LNCaP clone FGC (cell line): ENCODE data around the gene CKMT2.

Source experiments
- DNase-seq: peaks from one replicate; pipeline ENCODE4 v3.0.0-alpha.2; 2011; ENCODE audit warnings: low read depth
- H3K4me3 ChIP-seq: 2 replicates; pipeline ENCODE4 v1.5.1; 2011; ENCODE audit warnings: mild to moderate bottlenecking, low read depth, low read length, control low read depth
- TF ChIP-seq, protein P1 (sequence below): IDR thresholded peaks from 2 replicates; pipeline ENCODE4 v1.5.1; 2012; ENCODE audit warnings: mild to moderate bottlenecking; ENCODE audit not compliant: control insufficient read depth, insufficient read depth; ENCODE audit errors: extremely low read depth

CKMT2 gene

DNA sequence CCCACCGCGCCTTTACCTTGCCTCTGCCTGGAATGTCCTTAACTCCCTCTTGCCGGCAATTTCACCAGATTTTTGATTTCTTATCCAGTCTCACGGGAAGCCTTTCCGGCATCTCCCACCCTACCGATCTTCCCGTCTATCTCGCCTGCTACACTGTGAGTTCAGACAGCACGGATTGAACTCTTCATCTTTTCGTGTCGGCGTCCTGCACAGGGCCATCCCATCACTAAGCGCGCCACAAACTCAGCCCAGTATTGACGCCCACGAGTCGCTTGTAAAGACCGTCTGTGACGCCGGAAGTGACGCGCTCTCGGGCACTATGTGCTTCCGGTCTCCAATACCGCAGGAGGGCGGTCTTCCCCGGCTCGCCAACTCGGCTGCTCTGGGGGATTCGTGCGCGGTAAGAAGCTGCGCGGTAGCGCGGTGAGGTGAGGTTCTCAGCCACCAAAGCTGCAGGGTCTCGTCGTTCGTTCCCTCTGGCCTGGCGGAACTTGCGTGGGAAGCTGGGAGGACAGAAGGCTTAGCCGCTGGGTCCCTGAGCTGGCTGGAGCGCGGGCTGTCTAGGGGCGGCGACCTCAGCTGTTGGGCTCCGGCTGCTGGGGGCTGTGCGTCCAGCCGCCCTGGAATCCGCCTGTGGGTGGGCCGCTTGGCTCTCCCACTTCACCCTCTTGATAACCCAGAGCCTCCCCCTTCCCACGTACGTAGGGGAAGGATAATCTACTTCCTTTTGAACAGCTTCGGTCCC, 68.3 kb downstream of the CKMT2 start, which contains the start of gene ZCCHC9:
Gene ZCCHC9 (plus strand): TSS at position 317 of the 745 bp plus-strand sequence. CDS start 3,171 bp downstream, outside the sequence.
- H3K4me3 ChIP-seq = peak within 1 kb of the TSS; percentile 91
- TF ChIP-seq, protein P1, sequence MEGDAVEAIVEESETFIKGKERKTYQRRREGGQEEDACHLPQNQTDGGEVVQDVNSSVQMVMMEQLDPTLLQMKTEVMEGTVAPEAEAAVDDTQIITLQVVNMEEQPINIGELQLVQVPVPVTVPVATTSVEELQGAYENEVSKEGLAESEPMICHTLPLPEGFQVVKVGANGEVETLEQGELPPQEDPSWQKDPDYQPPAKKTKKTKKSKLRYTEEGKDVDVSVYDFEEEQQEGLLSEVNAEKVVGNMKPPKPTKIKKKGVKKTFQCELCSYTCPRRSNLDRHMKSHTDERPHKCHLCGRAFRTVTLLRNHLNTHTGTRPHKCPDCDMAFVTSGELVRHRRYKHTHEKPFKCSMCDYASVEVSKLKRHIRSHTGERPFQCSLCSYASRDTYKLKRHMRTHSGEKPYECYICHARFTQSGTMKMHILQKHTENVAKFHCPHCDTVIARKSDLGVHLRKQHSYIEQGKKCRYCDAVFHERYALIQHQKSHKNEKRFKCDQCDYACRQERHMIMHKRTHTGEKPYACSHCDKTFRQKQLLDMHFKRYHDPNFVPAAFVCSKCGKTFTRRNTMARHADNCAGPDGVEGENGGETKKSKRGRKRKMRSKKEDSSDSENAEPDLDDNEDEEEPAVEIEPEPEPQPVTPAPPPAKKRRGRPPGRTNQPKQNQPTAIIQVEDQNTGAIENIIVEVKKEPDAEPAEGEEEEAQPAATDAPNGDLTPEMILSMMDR = peak; percentile 16; the same call in 1 of the 2 replicates
- peak; percentile 86 for DNase-seq

DNA sequence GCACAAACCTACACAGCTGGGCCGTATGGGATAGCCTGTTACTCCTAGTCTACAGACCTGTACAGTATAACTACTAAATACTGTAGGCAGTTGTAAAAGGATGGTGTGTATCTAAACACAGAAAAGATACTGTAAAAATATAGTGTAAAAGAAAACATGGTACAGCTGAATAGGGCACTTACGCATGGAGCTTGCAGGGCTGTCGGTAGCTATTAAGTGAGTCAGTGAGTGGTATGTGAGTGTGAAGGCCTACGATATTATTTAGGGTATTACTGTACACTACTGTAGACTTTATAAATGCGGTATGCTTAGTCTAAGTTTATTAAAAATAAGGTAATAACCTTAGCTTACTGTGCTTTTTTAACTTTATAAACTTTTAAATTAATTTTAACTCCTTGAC, 69.5 kb downstream of the CKMT2 start:
- TF ChIP-seq, protein P1 = no peak
- no peak for DNase-seq

DNA sequence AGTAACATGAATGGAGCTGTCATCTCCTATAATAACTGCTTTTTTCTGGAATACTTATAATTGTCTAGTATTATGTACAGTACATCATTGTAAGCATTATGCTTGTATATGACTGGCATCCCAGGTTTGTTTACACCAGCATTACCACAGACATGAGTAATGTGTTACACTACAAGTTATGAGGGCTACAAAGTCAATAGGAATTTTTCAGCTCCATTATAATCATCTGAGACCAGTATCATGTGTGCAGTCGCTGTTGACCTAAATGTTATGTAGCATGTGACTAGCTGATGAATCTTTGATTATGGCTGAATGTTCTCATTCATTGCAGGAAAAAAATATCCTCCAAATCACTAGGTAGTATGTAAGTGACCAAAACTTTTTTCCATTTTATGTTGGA, 70.4 kb downstream of the CKMT2 start:
- DNase-seq = peak; percentile 34
- TF ChIP-seq, protein P1 = no peak
- no peak overlapping the region for H3K4me3 ChIP-seq

More for the DNA sequence above, 69.5 kb downstream of the CKMT2 start:
- H3K4me3 ChIP-seq = peak overlapping the region; percentile 91

DNA sequence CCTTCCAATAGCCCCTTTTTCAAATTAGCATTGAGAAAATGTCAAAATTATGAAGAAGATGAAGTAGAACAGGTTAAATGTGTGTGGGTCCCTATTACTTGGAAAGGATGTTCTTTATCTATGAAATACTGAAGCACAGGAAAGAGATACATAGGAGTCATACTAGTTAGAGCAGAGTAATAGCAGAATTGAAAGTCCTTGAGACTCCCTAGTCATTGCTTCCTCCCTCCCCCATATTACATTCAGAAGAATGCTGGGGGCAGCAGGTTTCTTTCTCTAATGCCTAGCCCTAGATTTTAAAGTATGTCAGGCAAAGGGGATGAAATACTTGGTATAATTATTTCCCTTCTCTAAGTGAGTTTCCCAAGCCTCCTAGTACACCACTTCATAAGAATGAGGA, 72.7 kb downstream of the CKMT2 start:
- no peak overlapping the region for H3K4me3 ChIP-seq
- no peak for DNase-seq
- TF ChIP-seq, protein P1 = no peak

DNA sequence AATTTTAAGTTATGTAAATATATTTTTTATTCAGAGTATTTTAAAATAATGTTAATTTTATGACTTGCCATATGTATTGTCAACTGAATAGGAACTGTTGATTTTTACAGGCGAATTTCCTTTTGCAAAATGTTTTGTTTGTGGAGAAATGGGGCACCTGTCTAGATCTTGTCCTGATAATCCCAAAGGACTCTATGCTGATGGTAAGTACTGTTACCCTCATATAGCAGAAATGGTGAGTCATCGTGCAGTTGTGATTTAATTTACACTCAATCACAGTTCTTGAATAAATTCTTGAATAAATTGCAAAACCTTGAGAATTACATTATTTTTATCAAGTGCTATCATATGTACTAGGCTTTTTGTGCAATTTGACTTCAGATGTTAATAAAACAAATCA, 75.7 kb downstream of the CKMT2 start:
- TF ChIP-seq, protein P1 = no peak
- DNase-seq = no peak
- no peak overlapping the region for H3K4me3 ChIP-seq

DNA sequence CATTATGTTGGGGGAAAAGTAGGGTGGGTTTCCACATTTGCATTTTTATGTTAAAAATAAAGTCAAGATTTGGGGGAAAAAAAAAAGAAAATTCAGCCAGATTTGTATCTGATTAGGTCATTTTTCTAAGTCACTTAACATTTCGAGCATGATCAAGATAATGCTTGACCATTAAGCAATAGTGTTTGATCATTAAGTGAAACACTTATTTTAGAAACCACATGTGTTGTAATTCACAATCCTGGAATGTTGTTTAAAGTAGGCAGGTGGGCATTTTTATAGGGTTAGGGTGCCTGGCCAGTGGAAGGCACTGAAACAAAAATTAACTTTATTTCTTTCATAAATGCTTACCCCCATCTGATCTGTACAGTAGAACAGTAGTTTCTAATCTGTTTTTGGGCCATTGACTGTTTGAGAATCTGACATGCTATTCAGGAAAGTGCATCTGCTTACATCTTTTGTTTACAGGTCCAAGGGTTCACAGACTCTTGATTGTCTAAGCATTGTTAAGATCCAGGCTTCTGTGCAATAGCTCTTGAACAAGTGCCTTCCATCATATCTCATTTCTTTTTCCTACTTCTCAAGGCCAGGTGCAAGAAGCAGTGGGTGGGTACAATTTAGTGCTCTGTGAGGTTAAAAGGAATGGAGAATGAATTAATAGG, 77.4 kb downstream of the CKMT2 start:
- no peak for DNase-seq
- TF ChIP-seq, protein P1 = no peak
- no peak overlapping the region for H3K4me3 ChIP-seq
